ENCODE measurements around the gene PLEKHM2.

GRCh38 chr1:15764269-15764764, 80.2 kb downstream of the PLEKHM2 start:
- no peak for TF ChIP-seq CTCF (IDR thresholded peaks at IDR 0.05; ENCODE audit: low read length)
- no peak for TF ChIP-seq EZH2 (optimal IDR thresholded peaks at IDR 0.05; ENCODE audit: low read depth, low read length)
- no peak for TF ChIP-seq EZH2phosphoT487 (IDR thresholded peaks at IDR 0.05; ENCODE audit: low read length)

Measured in MM.1S (cell line).